HEK293 (cell line): ENCODE data around the gene RPS19BP1.

ENCODE experiments used
- CTCF ChIA-PET: fragments of 350-600 bp; formaldehyde crosslinking; extraction: SDS; loops from one replicate; lab custom pipeline; 2021; ENCODE audit warnings: antibody characterized with exemption; lab: Yijun Ruan, JAX
- POLR2A ChIA-PET: fragments of 300-600 bp; formaldehyde crosslinking; extraction: SDS; loops from one replicate; lab custom pipeline; 2020; ENCODE audit warnings: antibody characterized with exemption, inconsistent platforms; lab: Yijun Ruan, JAX
- H3K27ac ChIP-seq: fragments of 200-500 bp; sonication (Bioruptor generic); 2 replicates; pipeline ENCODE4 v1.5.1; 2014; ENCODE audit warnings: low read depth, low read length, control low read depth, inconsistent platforms; ENCODE audit errors: extremely low read depth
- H3K36me3 ChIP-seq, 2 experiments: fragments of 200-500 bp in 1 of 2; sonication (Bioruptor generic) in 1 of 2; 1 replicate in 1 of 2; 2 replicates in 1 of 2; pipeline ENCODE4 v1.5.1; 2014 to 2017; ENCODE audit warnings: inconsistent platforms in 2 of 2, low read length in 2 of 2; ENCODE audit not compliant: control insufficient read depth in 2 of 2, insufficient read depth in 1 of 2
- H3K4me1 ChIP-seq: fragments of 200-500 bp; sonication (Bioruptor generic); 2 replicates; pipeline ENCODE4 v1.5.1; 2014; ENCODE audit warnings: mild to moderate bottlenecking, low read length, inconsistent platforms; ENCODE audit not compliant: control insufficient read depth, insufficient read depth
- H3K4me3 ChIP-seq: 2 replicates; pipeline ENCODE4 v1.5.1; 2011; ENCODE audit warnings: low read depth, mild to moderate bottlenecking, control low read depth, low read length, moderate library complexity
- H3K9me3 ChIP-seq: fragments of 200-500 bp; sonication (Bioruptor generic); 2 replicates; pipeline ENCODE4 v1.5.1; 2014; ENCODE audit warnings: low read depth, low read length, inconsistent platforms; ENCODE audit not compliant: control insufficient read depth, insufficient read depth
- BCL11B ChIP-seq: fragments of 450-650 bp; formaldehyde crosslinking; IDR thresholded peaks from 2 replicates; pipeline ENCODE4 v1.5.1; 2016; ENCODE audit warnings: low read depth, missing biosample characterization, missing genetic modification characterization
- EGR2 ChIP-seq: fragments of 450-650 bp; formaldehyde crosslinking; IDR thresholded peaks from 2 replicates; pipeline ENCODE4 v1.5.1; 2016; ENCODE audit warnings: low read depth, missing biosample characterization, missing genetic modification characterization
- KLF16 ChIP-seq: fragments of 450-650 bp; formaldehyde crosslinking; IDR thresholded peaks from 2 replicates; pipeline ENCODE4 v1.5.1; 2017; ENCODE audit warnings: missing biosample characterization, missing genetic modification characterization
- KLF7 ChIP-seq: fragments of 450-650 bp; formaldehyde crosslinking; IDR thresholded peaks from 2 replicates; pipeline ENCODE4 v1.5.1; 2016; ENCODE audit warnings: missing biosample characterization, missing genetic modification characterization, borderline replicate concordance
- OSR2 ChIP-seq: fragments of 450-650 bp; formaldehyde crosslinking; IDR thresholded peaks from 2 replicates; pipeline ENCODE4 v1.5.1; 2016; ENCODE audit warnings: missing biosample characterization, missing genetic modification characterization
- OVOL3 ChIP-seq: fragments of 450-650 bp; formaldehyde crosslinking; IDR thresholded peaks from 2 replicates; pipeline ENCODE4 v1.5.1; 2016; ENCODE audit warnings: missing biosample characterization, missing genetic modification characterization
- SALL2 ChIP-seq: fragments of 450-650 bp; formaldehyde crosslinking; IDR thresholded peaks from 2 replicates; pipeline ENCODE4 v1.5.0; 2017; ENCODE audit warnings: missing biosample characterization, mild to moderate bottlenecking, missing genetic modification characterization, borderline replicate concordance
- SP3 ChIP-seq: fragments of 450-650 bp; formaldehyde crosslinking; IDR thresholded peaks from 2 replicates; pipeline ENCODE4 v1.5.1; 2016; ENCODE audit warnings: missing biosample characterization, missing genetic modification characterization
- ZBTB17 ChIP-seq: fragments of 450-650 bp; formaldehyde crosslinking; IDR thresholded peaks from 2 replicates; pipeline ENCODE4 v1.5.1; 2016; ENCODE audit warnings: missing biosample characterization, missing genetic modification characterization
- ZBTB20 ChIP-seq: fragments of 450-650 bp; formaldehyde crosslinking; IDR thresholded peaks from 2 replicates; pipeline ENCODE4 v1.5.1; 2016; ENCODE audit warnings: missing biosample characterization, missing genetic modification characterization
- ZFHX2 ChIP-seq: fragments of 450-650 bp; formaldehyde crosslinking; conservative IDR thresholded peaks from 2 replicates; pipeline ENCODE4 v1.5.1; 2016; ENCODE audit warnings: missing biosample characterization, missing genetic modification characterization
- ZNF121 ChIP-seq: fragments of 450-650 bp; formaldehyde crosslinking; IDR thresholded peaks from 2 replicates; pipeline ENCODE4 v1.5.1; 2016; ENCODE audit warnings: missing biosample characterization, missing genetic modification characterization
- ZNF174 ChIP-seq: fragments of 450-650 bp; formaldehyde crosslinking; IDR thresholded peaks from 2 replicates; pipeline ENCODE4 v1.5.0; 2017; ENCODE audit warnings: missing biosample characterization, mild to moderate bottlenecking, missing genetic modification characterization
- ZNF23 ChIP-seq: fragments of 450-650 bp; formaldehyde crosslinking; IDR thresholded peaks from 2 replicates; pipeline ENCODE4 v1.5.1; 2016; ENCODE audit warnings: missing biosample characterization, missing genetic modification characterization, borderline replicate concordance
- ZNF24 ChIP-seq: fragments of 450-650 bp; formaldehyde crosslinking; IDR thresholded peaks from 2 replicates; pipeline ENCODE4 v1.5.1; 2016; ENCODE audit warnings: missing biosample characterization, missing genetic modification characterization
- ZNF266 ChIP-seq: fragments of 450-650 bp; formaldehyde crosslinking; IDR thresholded peaks from 2 replicates; pipeline ENCODE4 v1.5.1; 2016; ENCODE audit warnings: missing biosample characterization, missing genetic modification characterization, low read depth
- ZNF292 ChIP-seq: fragments of 450-650 bp; formaldehyde crosslinking; IDR thresholded peaks from 2 replicates; pipeline ENCODE4 v1.5.1; 2016; ENCODE audit warnings: low read depth, missing biosample characterization, missing genetic modification characterization, borderline replicate concordance
- ZNF433 ChIP-seq: fragments of 450-650 bp; formaldehyde crosslinking; IDR thresholded peaks from 2 replicates; pipeline ENCODE4 v1.5.1; 2016; ENCODE audit warnings: missing biosample characterization, missing genetic modification characterization, low read depth
- ZNF548 ChIP-seq: fragments of 450-650 bp; formaldehyde crosslinking; IDR thresholded peaks from 2 replicates; pipeline ENCODE4 v1.5.1; 2016; ENCODE audit warnings: missing biosample characterization, missing genetic modification characterization
- ZNF624 ChIP-seq: fragments of 450-650 bp; formaldehyde crosslinking; IDR thresholded peaks from 2 replicates; pipeline ENCODE4 v1.5.1; 2017; ENCODE audit warnings: missing biosample characterization, missing genetic modification characterization
- ZNF677 ChIP-seq: fragments of 450-650 bp; IDR thresholded peaks from 2 replicates; pipeline ENCODE4 v1.5.0; 2018; ENCODE audit warnings: missing biosample characterization, mild to moderate bottlenecking, missing genetic modification characterization, moderate library complexity
- ZNF76 ChIP-seq: fragments of 450-650 bp; formaldehyde crosslinking; IDR thresholded peaks from 2 replicates; pipeline ENCODE4; 2016; ENCODE audit warnings: low read depth, missing biosample characterization, missing genetic modification characterization, borderline replicate concordance
- ZSCAN30 ChIP-seq: fragments of 450-650 bp; IDR thresholded peaks from 2 replicates; pipeline ENCODE4 v1.5.1; 2018; ENCODE audit warnings: missing biosample characterization, mild to moderate bottlenecking, missing genetic modification characterization, moderate library complexity
- ZXDB ChIP-seq: fragments of 450-650 bp; formaldehyde crosslinking; IDR thresholded peaks from 2 replicates; pipeline ENCODE4 v1.5.1; 2016; ENCODE audit warnings: missing biosample characterization, missing genetic modification characterization
- TF ChIP-seq, protein P1 (sequence below): fragments of 450-650 bp; IDR thresholded peaks from 2 replicates; pipeline ENCODE4 v1.5.1; 2018; ENCODE audit warnings: missing biosample characterization, mild to moderate bottlenecking, missing genetic modification characterization
- TF ChIP-seq, protein P2 (sequence below): IDR thresholded peaks from 2 replicates; pipeline ENCODE4 v1.6.1; 2011; ENCODE audit warnings: mild to moderate bottlenecking, low read depth, low read length, borderline replicate concordance
- TF ChIP-seq, protein P3 (sequence below): fragments of 450-650 bp; formaldehyde crosslinking; IDR thresholded peaks from 2 replicates; pipeline ENCODE4 v1.5.1; 2016; ENCODE audit warnings: missing biosample characterization, missing genetic modification characterization

The RPS19BP1 gene

DNA sequence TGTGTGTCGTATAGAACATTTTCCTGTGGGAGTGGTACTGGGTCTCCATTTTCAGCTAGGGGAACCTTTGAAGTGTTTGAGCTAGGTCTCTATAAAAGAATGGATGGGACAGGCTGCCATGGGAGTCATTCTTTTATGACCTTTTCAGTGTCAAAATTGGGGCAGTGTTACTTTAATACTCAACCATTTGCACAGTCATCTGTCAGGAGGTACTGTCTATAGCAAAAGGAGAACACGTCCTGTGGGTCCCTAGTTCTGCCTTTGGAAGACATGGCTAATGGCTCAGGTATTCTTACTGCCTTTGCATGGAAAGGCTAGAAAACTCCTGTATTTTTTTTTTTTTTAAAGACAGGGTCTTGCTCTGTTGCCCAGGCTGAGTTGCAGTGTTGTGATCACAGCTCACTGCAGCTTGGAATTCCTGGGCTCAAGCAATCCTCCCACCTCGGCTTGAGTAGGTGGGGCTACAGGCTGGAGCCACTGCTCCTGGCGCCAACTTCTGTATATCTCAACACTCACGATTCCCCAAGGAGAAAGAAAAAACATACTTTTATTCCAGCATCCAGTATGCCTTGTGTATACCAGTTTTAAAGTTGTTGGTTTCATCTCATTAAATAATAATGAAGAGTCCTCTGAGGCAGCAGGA is 14.3 kb downstream of the RPS19BP1 start:
- TF ChIP-seq SALL2 (tag by site-specific recombination) (no peak), ZNF624 (tag by site-specific recombination) (no peak), ZNF76 (tag by site-specific recombination) (no peak), KLF7 (tag by site-specific recombination) (no peak), ZNF174 (tag by site-specific recombination) (no peak), ZSCAN30 (tag by site-specific recombination) (0 out of 2 replicates have a peak, but pooled peaks have one; percentile 31), ZNF548 (tag by site-specific recombination) (no peak), ZNF292 (no peak), OVOL3 (tag by site-specific recombination) (no peak), ZFHX2 (tag by site-specific recombination) (peak; percentile 72), ZNF677 (no peak), ZBTB20 (tag by site-specific recombination) (peak; percentile 35; the same call in 1 of the 2 replicates), SP3 (tag by site-specific recombination) (peak; percentile 12; the same call in 1 of the 2 replicates), ZNF23 (tag by site-specific recombination) (no peak), ZNF24 (no peak), ZXDB (tag by site-specific recombination) (no peak), ZNF266 (tag by site-specific recombination) (no peak), KLF16 (tag by site-specific recombination) (no peak), ZNF121 (tag by site-specific recombination) (peak; percentile 99), EGR2 (peak; percentile 33; the same call in 1 of the 2 replicates), OSR2 (peak; percentile 72), BCL11B (no peak), ZBTB17 (peak; percentile 89), ZNF433 (tag by site-specific recombination) (no peak)
- TF ChIP-seq, protein P1, sequence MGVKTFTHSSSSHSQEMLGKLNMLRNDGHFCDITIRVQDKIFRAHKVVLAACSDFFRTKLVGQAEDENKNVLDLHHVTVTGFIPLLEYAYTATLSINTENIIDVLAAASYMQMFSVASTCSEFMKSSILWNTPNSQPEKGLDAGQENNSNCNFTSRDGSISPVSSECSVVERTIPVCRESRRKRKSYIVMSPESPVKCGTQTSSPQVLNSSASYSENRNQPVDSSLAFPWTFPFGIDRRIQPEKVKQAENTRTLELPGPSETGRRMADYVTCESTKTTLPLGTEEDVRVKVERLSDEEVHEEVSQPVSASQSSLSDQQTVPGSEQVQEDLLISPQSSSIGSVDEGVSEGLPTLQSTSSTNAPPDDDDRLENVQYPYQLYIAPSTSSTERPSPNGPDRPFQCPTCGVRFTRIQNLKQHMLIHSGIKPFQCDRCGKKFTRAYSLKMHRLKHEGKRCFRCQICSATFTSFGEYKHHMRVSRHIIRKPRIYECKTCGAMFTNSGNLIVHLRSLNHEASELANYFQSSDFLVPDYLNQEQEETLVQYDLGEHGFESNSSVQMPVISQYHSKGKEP (tag by site-specific recombination): peak; percentile 67
- TF ChIP-seq, protein P2, sequence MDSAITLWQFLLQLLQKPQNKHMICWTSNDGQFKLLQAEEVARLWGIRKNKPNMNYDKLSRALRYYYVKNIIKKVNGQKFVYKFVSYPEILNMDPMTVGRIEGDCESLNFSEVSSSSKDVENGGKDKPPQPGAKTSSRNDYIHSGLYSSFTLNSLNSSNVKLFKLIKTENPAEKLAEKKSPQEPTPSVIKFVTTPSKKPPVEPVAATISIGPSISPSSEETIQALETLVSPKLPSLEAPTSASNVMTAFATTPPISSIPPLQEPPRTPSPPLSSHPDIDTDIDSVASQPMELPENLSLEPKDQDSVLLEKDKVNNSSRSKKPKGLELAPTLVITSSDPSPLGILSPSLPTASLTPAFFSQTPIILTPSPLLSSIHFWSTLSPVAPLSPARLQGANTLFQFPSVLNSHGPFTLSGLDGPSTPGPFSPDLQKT: no peak
- TF ChIP-seq, protein P3, sequence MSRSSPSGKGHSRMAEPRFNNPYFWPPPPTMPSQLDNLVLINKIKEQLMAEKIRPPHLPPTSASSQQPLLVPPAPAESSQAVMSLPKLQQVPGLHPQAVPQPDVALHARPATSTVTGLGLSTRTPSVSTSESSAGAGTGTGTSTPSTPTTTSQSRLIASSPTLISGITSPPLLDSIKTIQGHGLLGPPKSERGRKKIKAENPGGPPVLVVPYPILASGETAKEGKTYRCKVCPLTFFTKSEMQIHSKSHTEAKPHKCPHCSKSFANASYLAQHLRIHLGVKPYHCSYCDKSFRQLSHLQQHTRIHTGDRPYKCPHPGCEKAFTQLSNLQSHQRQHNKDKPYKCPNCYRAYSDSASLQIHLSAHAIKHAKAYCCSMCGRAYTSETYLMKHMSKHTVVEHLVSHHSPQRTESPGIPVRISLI: 0 out of 2 replicates have a peak, but pooled peaks have one; percentile 16
- H3K4me3 ChIP-seq: no peak overlapping the region; the same call in 1 of the 2 replicates
- POLR2A ChIA-PET: interaction anchor here (1.0 to 3.6 kb wide), 7 partner anchors 9 to 198 kb away, joined by 3 to 25 read pairs (median 4); partner anchors contain the start of genes MIEF1 and RPL3
- no peaks in the 10 kb centered on the region for H3K9me3 ChIP-seq
- CTCF ChIA-PET: interaction anchor here (0.9 to 5.4 kb wide), 9 partner anchors 9 to 749 kb away, joined by 3 to 84 read pairs (median 5); partner anchors contain the start of gene RPS19BP1
- peaks cover 26 to 71% of the 10 kb centered on the region in 2 experiments for H3K36me3 ChIP-seq
- H3K4me1 ChIP-seq: 0 out of 2 replicates have a peak, but pooled peaks cover 5% of the 10 kb centered on the region
- H3K27ac ChIP-seq: peak overlapping the region; percentile 95
